Mucosa of rectum (tissue), 2 donors: Measurements from ENCODE around the gene NRN1.
A peak's percentile ranks its signal among the peaks of the same experiment; 100 is the strongest.

Source experiments
- H3K27ac ChIP-seq, 2 donors: one replicate each; pipeline ENCODE4 v1.7.0; 2013; ENCODE audit warnings: inconsistent platforms in 2 of 2, low read depth in 2 of 2, low read length in 2 of 2
- H3K27me3 ChIP-seq, 2 donors: one replicate each; pipeline ENCODE4 v1.7.0; 2013; ENCODE audit warnings: low read length in 2 of 2; ENCODE audit not compliant: control insufficient read depth in 2 of 2, insufficient read depth in 2 of 2
- H3K36me3 ChIP-seq, 2 donors: one replicate each; pipeline ENCODE4 v1.7.0; 2013; ENCODE audit warnings: low read length in 2 of 2; ENCODE audit not compliant: control insufficient read depth in 2 of 2, insufficient read depth in 2 of 2
- H3K4me1 ChIP-seq, 2 donors: one replicate each; pipeline ENCODE4 v1.7.0; 2013; ENCODE audit warnings: low read length in 2 of 2, mild to moderate bottlenecking in 1 of 2; ENCODE audit not compliant: control insufficient read depth in 2 of 2, insufficient read depth in 2 of 2
- H3K4me3 ChIP-seq, 2 donors: one replicate each; pipeline ENCODE4 v1.7.0; 2013; ENCODE audit warnings: low read length in 2 of 2
- H3K9ac ChIP-seq, 2 donors: one replicate each; pipeline ENCODE4 v1.7.0; 2013; ENCODE audit warnings: low read length in 2 of 2, low read depth in 1 of 2, mild to moderate bottlenecking in 1 of 2
- H3K9me3 ChIP-seq, 2 donors: one replicate each; pipeline ENCODE4 v1.7.0; 2013; ENCODE audit warnings: low read length in 2 of 2; ENCODE audit not compliant: control insufficient read depth in 2 of 2
- donor health status: healthy.
- donor health status: Normal muscosa, but diverticular disease.

The NRN1 gene

DNA sequence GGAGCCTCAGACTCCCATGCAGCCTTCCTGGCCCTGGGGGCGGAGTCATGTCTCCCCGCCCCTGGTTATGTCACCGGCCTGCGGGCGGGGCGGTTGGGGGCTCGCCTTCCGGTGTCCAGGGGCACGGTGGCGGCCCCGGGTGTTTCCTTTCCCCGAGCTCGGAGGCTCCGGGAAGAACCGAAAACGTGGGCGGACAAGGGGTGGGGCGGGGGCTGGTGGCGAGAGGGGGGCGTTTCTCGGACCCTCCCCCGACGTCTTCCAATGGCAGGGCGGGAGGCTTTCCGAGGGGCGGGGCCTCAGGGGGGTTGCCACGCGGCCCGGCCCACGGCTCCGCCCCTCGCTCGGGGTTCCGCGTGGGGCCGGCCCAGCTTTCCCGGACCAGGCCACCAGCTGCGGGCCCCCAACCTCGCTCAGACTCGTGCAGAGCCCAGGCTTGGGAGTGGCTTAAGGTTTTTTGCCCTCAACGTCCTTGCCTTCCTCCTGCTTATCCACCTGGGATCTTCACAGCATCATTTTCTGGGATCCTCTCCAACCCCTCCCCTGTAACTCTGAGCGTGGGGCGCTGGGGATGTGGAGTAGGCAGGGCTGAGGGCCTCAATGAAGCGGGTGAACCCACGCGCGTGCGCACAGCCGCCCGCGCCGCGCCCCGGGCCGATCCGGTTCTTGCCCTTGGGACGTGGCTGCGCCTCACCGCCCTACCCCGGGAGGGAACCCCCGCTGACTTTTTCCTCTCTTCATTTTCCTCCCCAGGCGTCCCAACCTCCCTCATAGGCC is 2.1 kb upstream of the NRN1 start:
- Histone ChIP-seq H3K27ac (peak overlapping the region in 1 of 2 donors; percentile 11), H3K4me3 (peak overlapping the region; percentile 69 to 71), H3K9ac (peak overlapping the region in 1 of 2 donors; percentile 23), H3K36me3 (no peaks in the 10 kb centered on the region), H3K4me1 (peaks cover 16 to 26% of the 10 kb centered on the region in 2 donors), H3K9me3 (peaks cover 0 to 2% of the 10 kb centered on the region in 2 donors), H3K27me3 (peaks cover 57 to 62% of the 10 kb centered on the region in 2 donors)

DNA sequence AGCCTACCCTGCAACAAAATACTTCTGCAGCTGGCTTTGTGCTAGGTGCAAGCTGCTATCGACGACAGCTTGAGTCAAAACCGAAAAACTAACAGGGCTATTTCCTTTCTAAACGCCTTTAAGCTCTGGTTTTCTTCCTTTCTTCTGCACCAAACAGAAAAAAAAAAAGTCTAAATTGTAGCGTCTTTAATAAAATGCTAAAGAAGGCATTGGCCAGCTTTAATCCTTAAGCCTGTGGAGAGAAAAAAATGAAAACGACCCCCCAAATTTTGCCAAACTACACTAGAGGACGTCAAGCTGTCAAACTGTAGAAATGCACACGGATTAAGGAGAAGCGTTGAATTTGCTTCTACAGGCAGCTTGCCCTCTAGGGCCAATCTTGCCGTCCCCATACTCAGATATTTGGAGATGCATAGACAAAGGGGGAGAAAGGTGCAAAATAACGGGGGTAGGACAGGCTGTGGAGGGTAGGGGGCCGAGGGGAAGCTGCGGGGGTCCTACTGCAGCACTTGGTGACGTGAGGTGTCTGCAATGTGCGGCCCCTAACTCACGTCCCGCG is 1.4 kb upstream of the NRN1 start:
- Histone ChIP-seq H3K27ac (no peak overlapping the region), H3K36me3 (no peaks in the 10 kb centered on the region), H3K4me3 (peak overlapping the region; percentile 50 to 61), H3K4me1 (peaks cover 16 to 26% of the 10 kb centered on the region in 2 donors), H3K9me3 (peaks cover 0 to 2% of the 10 kb centered on the region in 2 donors), H3K27me3 (peaks cover 60 to 68% of the 10 kb centered on the region in 2 donors), H3K9ac (peak overlapping the region in 1 of 2 donors; percentile 23)

DNA sequence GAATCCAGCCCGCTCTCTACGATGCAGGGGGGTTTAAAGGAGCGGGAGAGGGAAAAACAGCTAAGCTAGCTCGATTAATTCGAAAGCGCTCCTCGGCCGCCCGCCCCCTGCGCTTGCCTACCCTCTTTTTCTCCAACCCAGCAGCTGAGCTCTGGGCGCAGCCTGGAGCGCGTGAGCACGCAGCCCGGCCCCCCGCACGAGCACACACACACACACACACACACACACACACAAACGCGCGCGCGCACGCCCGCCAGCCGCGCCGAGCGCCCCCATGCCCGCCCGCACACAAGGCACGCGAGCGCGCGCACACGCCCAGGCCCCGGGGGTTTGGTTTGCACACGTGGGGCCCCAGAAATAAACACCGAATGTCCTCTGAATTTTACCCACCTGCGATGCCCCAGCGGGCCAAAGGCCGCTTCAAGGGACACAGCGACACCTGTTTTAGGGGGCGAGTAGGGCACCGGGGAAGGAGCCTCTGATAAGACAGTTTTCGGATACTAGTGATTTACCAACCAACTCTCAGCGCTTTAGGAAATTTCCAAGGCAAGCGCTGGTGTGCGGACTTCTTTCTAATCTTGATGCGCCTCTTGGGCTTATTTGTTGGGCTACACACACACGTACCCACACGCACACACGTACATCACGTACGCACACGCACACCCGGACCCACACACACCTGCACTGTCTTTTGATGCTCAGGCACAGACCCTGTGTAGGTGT is 802 bp upstream of the NRN1 start:
- H3K4me3 ChIP-seq, result peak overlapping the region; percentile 50 to 60
- no peaks in the 10 kb centered on the region for H3K36me3 ChIP-seq
- H3K27me3 ChIP-seq, result peaks cover 62 to 75% of the 10 kb centered on the region in 2 donors
- peaks cover 0 to 2% of the 10 kb centered on the region in 2 donors for H3K9me3 ChIP-seq
- peaks cover 16 to 26% of the 10 kb centered on the region in 2 donors for H3K4me1 ChIP-seq
- H3K27ac ChIP-seq, result no peak overlapping the region
- H3K9ac ChIP-seq, result peak overlapping the region in 1 of 2 donors; percentile 1

DNA sequence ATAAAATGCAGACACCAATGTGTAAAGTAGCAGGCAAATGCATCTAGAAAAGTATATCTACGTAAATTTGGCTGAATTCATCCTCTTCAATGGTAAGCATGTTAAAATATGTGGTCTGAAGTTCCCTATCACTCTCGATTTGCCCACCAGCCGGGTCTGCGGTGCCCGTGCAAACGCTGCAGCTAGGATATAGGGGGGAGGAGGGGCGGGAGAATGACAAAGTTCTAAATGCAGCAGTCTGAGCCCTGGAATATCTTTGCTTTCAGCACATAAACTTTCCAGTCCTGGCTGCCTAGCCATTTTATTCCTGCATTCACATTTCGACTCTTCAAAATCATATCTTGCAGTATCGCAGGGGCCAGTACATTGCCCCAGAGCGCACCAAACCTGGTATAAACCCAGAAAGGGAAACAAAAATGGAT is 708 bp downstream of the NRN1 start:
- H3K9me3 ChIP-seq, result peaks cover 0 to 2% of the 10 kb centered on the region in 2 donors
- peaks cover 76 to 81% of the 10 kb centered on the region in 2 donors for H3K27me3 ChIP-seq
- H3K4me3 ChIP-seq, result peak overlapping the region in 1 of 2 donors; percentile 54
- H3K9ac ChIP-seq, result peak overlapping the region in 1 of 2 donors; percentile 14
- H3K4me1 ChIP-seq, result peaks cover 16 to 32% of the 10 kb centered on the region in 2 donors
- H3K36me3 ChIP-seq, result no peaks in the 10 kb centered on the region
- H3K27ac ChIP-seq, result no peak overlapping the region

DNA sequence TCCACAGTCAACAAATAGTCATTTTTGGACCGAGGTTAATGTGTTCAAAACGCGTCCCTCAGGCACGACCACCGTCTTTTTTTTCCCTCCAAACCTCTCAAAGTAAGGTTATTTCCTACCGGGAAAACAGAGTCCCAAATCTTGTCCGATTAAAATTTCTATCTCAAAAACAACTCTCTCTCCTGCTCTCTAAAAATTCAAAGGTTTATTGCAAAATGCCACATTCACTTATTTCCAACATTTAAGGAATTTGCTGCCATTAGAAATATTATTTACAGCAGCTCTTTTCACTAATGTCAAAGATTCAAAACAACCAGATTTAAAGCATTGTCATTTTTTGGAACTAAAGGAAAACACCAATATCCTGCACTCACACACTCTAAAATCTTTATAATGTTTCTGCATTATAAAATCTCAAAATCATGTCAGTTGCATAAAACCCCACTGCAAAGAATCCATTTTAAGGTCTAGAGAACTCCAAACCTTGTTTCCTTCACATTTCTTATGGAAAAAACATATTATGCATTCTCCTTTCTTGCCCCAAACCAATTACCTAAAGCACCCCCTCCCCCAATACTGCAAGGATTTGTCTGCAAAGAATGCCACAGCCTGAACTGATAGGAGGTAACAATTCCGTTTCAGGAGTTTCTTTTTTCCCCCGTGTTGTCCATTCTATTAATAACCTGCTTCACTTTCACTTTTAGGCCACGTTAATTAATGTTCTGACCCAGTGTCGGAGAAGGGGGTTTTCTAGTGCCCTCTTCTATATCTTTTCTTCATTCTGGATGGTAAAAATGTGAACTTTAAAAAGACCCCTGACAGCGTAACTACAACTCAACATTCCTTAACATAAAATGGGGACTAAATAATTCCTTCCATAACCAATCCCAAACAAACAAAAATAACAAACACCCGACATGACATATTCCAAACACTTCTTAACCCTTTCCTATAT is 1.4 kb downstream of the NRN1 start:
- Histone ChIP-seq H3K27ac (no peak overlapping the region), H3K4me1 (peaks cover 16 to 32% of the 10 kb centered on the region in 2 donors), H3K4me3 (peak overlapping the region in 1 of 2 donors; percentile 54)

DNA sequence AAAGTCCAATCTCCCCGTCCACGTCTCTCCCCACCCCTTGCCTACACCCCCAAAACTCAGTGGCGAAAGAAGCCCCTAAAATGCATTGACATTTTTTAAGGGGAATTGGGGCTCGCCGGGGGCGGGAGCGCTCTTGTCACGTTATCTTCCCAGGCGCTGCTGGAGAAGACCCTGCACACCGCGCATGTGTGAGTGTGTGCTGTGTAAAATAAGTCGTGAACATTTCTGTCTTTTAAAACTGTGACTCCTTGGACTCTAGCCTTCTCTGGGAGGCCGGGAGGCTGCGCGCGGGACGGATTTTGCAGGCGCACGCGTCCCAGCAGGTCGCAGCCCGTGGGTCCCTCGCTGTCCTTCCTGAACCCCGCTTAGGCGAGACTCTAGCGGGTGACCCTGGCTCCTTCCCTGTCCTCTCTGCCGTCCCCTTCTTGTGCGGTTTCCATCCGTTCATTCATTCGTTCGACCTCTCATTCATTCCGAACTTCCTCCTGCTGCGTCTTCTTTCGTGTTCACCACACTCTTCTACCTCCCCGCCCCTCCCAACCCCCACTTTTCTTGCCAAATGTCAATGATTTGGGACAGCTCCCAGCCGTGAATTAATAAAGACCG is 2.2 kb downstream of the NRN1 start:
- Histone ChIP-seq H3K27ac (no peak overlapping the region), H3K4me3 (peak overlapping the region in 1 of 2 donors; percentile 8), H3K27me3 (peaks cover 86% of the 10 kb centered on the region in 2 donors), H3K36me3 (no peaks in the 10 kb centered on the region), H3K4me1 (peaks cover 16 to 34% of the 10 kb centered on the region in 2 donors), H3K9me3 (peaks cover 0 to 4% of the 10 kb centered on the region in 2 donors), H3K9ac (no peak overlapping the region)

More for the DNA sequence above, 1.4 kb downstream of the NRN1 start:
- H3K36me3 ChIP-seq, result no peaks in the 10 kb centered on the region
- H3K9me3 ChIP-seq, result peaks cover 0 to 3% of the 10 kb centered on the region in 2 donors
- no peak overlapping the region for H3K9ac ChIP-seq
- peaks cover 79 to 83% of the 10 kb centered on the region in 2 donors for H3K27me3 ChIP-seq

DNA sequence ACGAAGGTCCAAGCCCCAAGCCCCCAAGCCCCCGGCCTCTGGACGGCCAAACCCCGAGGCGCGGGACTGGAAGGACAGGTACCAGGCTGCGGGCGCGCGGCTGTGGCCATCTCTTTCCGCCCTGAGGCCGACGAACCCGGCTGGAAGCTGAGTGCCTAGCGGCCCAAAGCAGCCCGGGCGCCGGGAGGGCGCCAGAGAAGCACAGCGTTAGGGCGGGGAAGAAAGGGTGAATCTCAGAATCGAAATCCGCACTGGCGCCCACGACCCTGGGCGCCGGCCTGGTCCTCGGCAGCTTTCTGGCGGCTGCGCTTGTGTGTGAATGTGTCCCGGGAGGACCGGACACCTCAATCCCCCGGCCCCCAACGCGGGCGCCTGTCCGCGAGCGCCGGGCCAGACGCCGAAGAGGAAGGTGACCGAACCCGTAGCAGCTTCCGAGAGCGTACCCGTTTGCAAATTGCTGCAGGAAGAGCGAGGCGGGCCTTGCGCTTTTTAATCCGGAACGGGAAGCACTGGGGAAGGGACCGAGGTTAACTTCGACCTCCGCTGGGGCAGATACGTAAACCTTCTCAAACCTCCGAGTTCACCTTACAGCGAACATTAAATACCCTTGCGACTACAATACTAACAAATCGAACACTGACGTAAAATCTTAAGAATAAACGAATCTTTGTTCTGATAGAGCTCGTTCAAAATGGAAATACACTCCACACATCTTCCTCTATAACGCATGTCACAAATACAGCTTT is 2.9 kb downstream of the NRN1 start:
- H3K27me3 ChIP-seq, result peaks cover 86 to 92% of the 10 kb centered on the region in 2 donors
- no peaks in the 10 kb centered on the region for H3K36me3 ChIP-seq
- no peak overlapping the region for H3K27ac ChIP-seq
- H3K9ac ChIP-seq, result no peak overlapping the region
- H3K4me3 ChIP-seq, result peak overlapping the region; percentile 4 to 8
- H3K9me3 ChIP-seq, result peaks cover 0 to 4% of the 10 kb centered on the region in 2 donors
- H3K4me1 ChIP-seq, result peaks cover 12 to 38% of the 10 kb centered on the region in 2 donors

DNA sequence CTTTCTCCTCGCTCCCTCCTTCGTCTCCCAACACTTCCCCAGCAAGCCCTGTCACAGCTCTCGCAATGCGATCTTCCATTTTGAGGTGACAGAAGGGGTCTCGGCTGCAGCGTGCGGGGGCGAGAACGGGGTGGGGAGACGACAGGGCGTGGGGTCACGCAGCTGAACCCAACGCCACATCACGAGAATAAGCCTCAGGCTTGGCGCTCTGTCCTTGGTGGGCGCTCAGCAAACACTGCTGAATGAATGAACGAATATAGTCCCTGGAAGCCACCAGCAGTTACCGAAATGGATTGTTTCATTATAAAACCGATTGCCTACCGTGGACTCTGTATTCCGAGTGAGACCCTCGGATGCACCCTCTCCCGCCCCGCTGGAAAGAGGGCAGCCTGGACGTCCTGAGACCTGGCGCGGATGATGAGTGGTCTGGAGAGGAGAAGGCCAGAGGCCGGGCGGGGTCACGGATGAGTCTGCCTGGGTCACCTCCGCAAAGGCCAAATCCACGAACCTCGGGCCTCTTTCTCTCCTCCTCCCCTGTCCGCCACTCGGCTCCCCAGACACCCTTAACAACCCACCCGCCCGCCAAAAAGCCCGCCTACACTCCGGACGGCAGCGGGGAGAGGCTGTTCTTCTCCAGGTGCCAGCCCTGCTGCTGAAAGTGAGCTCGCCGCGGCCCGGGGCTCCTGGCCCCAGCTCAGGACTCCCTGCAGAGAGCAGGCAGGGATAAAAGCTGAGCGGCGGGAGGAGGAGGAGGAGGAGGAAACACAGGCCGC is 3.7 kb downstream of the NRN1 start:
- Histone ChIP-seq H3K9me3 (peaks cover 2 to 4% of the 10 kb centered on the region in 2 donors), H3K4me1 (peaks cover 12 to 35% of the 10 kb centered on the region in 2 donors), H3K9ac (no peak overlapping the region), H3K27me3 (peaks cover 88 to 95% of the 10 kb centered on the region in 2 donors), H3K4me3 (peak overlapping the region in 1 of 2 donors; percentile 20), H3K36me3 (no peaks in the 10 kb centered on the region), H3K27ac (no peak overlapping the region)
